HEK293 (cell line): ENCODE data around the gene OAS2.
"Not testable (repeated sequence)": the region's sequence is repeated elsewhere in the genome, so short reads cannot be mapped to it uniquely, and the experiment has no call there.

ENCODE experiments used
- CTCF ChIA-PET: fragments of 350-600 bp; formaldehyde crosslinking; extraction: SDS; loops from one replicate; lab custom pipeline; 2021; ENCODE audit warnings: antibody characterized with exemption; lab: Yijun Ruan, JAX
- POLR2A ChIA-PET: fragments of 300-600 bp; formaldehyde crosslinking; extraction: SDS; loops from one replicate; lab custom pipeline; 2020; ENCODE audit warnings: antibody characterized with exemption, inconsistent platforms; lab: Yijun Ruan, JAX
- H3K27ac ChIP-seq: fragments of 200-500 bp; sonication (Bioruptor generic); 2 replicates; pipeline ENCODE4 v1.5.1; 2014; ENCODE audit warnings: low read depth, low read length, control low read depth, inconsistent platforms; ENCODE audit errors: extremely low read depth
- H3K36me3 ChIP-seq, 2 experiments: fragments of 200-500 bp in 1 of 2; sonication (Bioruptor generic) in 1 of 2; 1 replicate in 1 of 2; 2 replicates in 1 of 2; pipeline ENCODE4 v1.5.1; 2014 to 2017; ENCODE audit warnings: inconsistent platforms in 2 of 2, low read length in 2 of 2; ENCODE audit not compliant: control insufficient read depth in 2 of 2, insufficient read depth in 1 of 2
- H3K4me1 ChIP-seq: fragments of 200-500 bp; sonication (Bioruptor generic); 2 replicates; pipeline ENCODE4 v1.5.1; 2014; ENCODE audit warnings: mild to moderate bottlenecking, low read length, inconsistent platforms; ENCODE audit not compliant: control insufficient read depth, insufficient read depth
- H3K4me3 ChIP-seq: 2 replicates; pipeline ENCODE4 v1.5.1; 2011; ENCODE audit warnings: low read depth, mild to moderate bottlenecking, control low read depth, low read length, moderate library complexity
- H3K9me3 ChIP-seq: fragments of 200-500 bp; sonication (Bioruptor generic); 2 replicates; pipeline ENCODE4 v1.5.1; 2014; ENCODE audit warnings: low read depth, low read length, inconsistent platforms; ENCODE audit not compliant: control insufficient read depth, insufficient read depth
- AEBP2 ChIP-seq: fragments of 450-650 bp; formaldehyde crosslinking; IDR thresholded peaks from 2 replicates; pipeline ENCODE4 v1.5.1; 2016; ENCODE audit warnings: missing biosample characterization, missing genetic modification characterization, borderline replicate concordance
- GLI4 ChIP-seq: fragments of 450-650 bp; formaldehyde crosslinking; IDR thresholded peaks from 2 replicates; pipeline ENCODE4 v1.5.1; 2016; ENCODE audit warnings: missing biosample characterization, missing genetic modification characterization
- GLIS2 ChIP-seq: fragments of 450-650 bp; formaldehyde crosslinking; IDR thresholded peaks from 2 replicates; pipeline ENCODE4 v1.5.1; 2016; ENCODE audit warnings: missing biosample characterization, missing genetic modification characterization
- KLF10 ChIP-seq: fragments of 450-650 bp; IDR thresholded peaks from 2 replicates; pipeline ENCODE4 v1.5.1; 2018; ENCODE audit warnings: missing biosample characterization, mild to moderate bottlenecking, missing genetic modification characterization
- SALL2 ChIP-seq: fragments of 450-650 bp; formaldehyde crosslinking; IDR thresholded peaks from 2 replicates; pipeline ENCODE4 v1.5.0; 2017; ENCODE audit warnings: missing biosample characterization, mild to moderate bottlenecking, missing genetic modification characterization, borderline replicate concordance
- YY1 ChIP-seq: fragments of 450-650 bp; formaldehyde crosslinking; IDR thresholded peaks from 2 replicates; pipeline ENCODE4 v1.5.1; 2018; ENCODE audit warnings: missing biosample characterization, missing genetic modification characterization
- ZBTB44 ChIP-seq: fragments of 450-650 bp; IDR thresholded peaks from 2 replicates; pipeline ENCODE4 v1.5.1; 2018; ENCODE audit warnings: missing biosample characterization, mild to moderate bottlenecking, missing genetic modification characterization
- ZNF132 ChIP-seq: fragments of 450-650 bp; formaldehyde crosslinking; IDR thresholded peaks from 2 replicates; pipeline ENCODE4 v1.5.1; 2017; ENCODE audit warnings: missing biosample characterization, missing genetic modification characterization, borderline replicate concordance
- ZNF146 ChIP-seq: fragments of 450-650 bp; formaldehyde crosslinking; IDR thresholded peaks from 2 replicates; pipeline ENCODE4 v1.5.1; 2016; ENCODE audit warnings: missing biosample characterization, missing genetic modification characterization
- ZNF2 ChIP-seq: fragments of 450-650 bp; formaldehyde crosslinking; IDR thresholded peaks from 2 replicates; pipeline ENCODE4 v1.5.1; 2016; ENCODE audit warnings: missing biosample characterization, missing genetic modification characterization
- ZNF274 ChIP-seq, 2 experiments: fragments of 200-500 bp in 1 of 2; fragments of 450-650 bp in 1 of 2; sonication (Bioruptor generic) in 1 of 2; formaldehyde crosslinking in 1 of 2; IDR thresholded peaks; 2 replicates each; pipeline versions ENCODE4 v1.5.1 to v1.6.1; 2014 to 2016; ENCODE audit warnings: borderline replicate concordance in 1 of 2, inconsistent platforms in 1 of 2, low read length in 1 of 2, missing biosample characterization in 1 of 2, missing genetic modification characterization in 1 of 2
- ZNF350 ChIP-seq: fragments of 450-650 bp; formaldehyde crosslinking; IDR thresholded peaks from 2 replicates; pipeline ENCODE4 v1.5.0; 2017; ENCODE audit warnings: missing biosample characterization, mild to moderate bottlenecking, missing genetic modification characterization
- ZNF362 ChIP-seq: fragments of 450-650 bp; formaldehyde crosslinking; IDR thresholded peaks from 2 replicates; pipeline ENCODE4 v1.5.1; 2016; ENCODE audit warnings: missing biosample characterization, missing genetic modification characterization
- ZNF473 ChIP-seq: fragments of 450-650 bp; formaldehyde crosslinking; IDR thresholded peaks from 2 replicates; pipeline ENCODE4 v1.5.1; 2017; ENCODE audit warnings: missing biosample characterization, missing genetic modification characterization
- ZNF510 ChIP-seq: fragments of 450-650 bp; formaldehyde crosslinking; IDR thresholded peaks from 2 replicates; pipeline ENCODE4 v1.5.1; 2018; ENCODE audit warnings: mild to moderate bottlenecking, missing genetic modification characterization, missing biosample characterization; ENCODE audit not compliant: insufficient replicate concordance
- ZNF596 ChIP-seq: fragments of 450-650 bp; IDR thresholded peaks from 2 replicates; pipeline ENCODE4 v1.5.0; 2018; ENCODE audit warnings: missing biosample characterization, mild to moderate bottlenecking, missing genetic modification characterization, moderate library complexity
- ZNF624 ChIP-seq: fragments of 450-650 bp; formaldehyde crosslinking; IDR thresholded peaks from 2 replicates; pipeline ENCODE4 v1.5.1; 2017; ENCODE audit warnings: missing biosample characterization, missing genetic modification characterization
- ZNF639 ChIP-seq: fragments of 450-650 bp; formaldehyde crosslinking; IDR thresholded peaks from 2 replicates; pipeline ENCODE4 v1.5.1; 2016; ENCODE audit warnings: missing biosample characterization, missing genetic modification characterization
- ZNF654 ChIP-seq: fragments of 450-650 bp; formaldehyde crosslinking; IDR thresholded peaks from 2 replicates; pipeline ENCODE4 v1.5.1; 2016; ENCODE audit warnings: low read depth, missing biosample characterization, missing genetic modification characterization
- ZNF76 ChIP-seq: fragments of 450-650 bp; formaldehyde crosslinking; IDR thresholded peaks from 2 replicates; pipeline ENCODE4; 2016; ENCODE audit warnings: low read depth, missing biosample characterization, missing genetic modification characterization, borderline replicate concordance
- ZSCAN23 ChIP-seq: fragments of 450-650 bp; formaldehyde crosslinking; IDR thresholded peaks from 2 replicates; pipeline ENCODE4 v1.5.1; 2016; ENCODE audit warnings: missing biosample characterization, missing genetic modification characterization

Gene OAS2

GRCh38 chr12:112987561-112987960 is 9.2 kb downstream of the OAS2 start:
- Histone ChIP-seq H3K27ac (no peak overlapping the region), H3K4me3 (no peak overlapping the region), H3K9me3 (no peaks in the 10 kb centered on the region), H3K36me3 (no peaks in the 10 kb centered on the region), H3K4me1 (no peaks in the 10 kb centered on the region)
- no peak for TF ChIP-seq YY1
- TF ChIP-seq ZNF76 = no peak
- no peak for TF ChIP-seq ZNF596
- no peak for TF ChIP-seq GLI4 (tag by site-specific recombination)
- TF ChIP-seq ZNF473 (tag by site-specific recombination) = no peak
- no peak for TF ChIP-seq GLIS2 (tag by site-specific recombination)
- no peak for TF ChIP-seq ZNF132 (tag by site-specific recombination)
- TF ChIP-seq SALL2 (tag by site-specific recombination) = no peak
- no peak for TF ChIP-seq ZNF510 (tag by site-specific recombination)
- no peak for TF ChIP-seq ZNF146 (tag by site-specific recombination)
- TF ChIP-seq ZNF624 (tag by site-specific recombination) = no peak
- TF ChIP-seq ZNF350 (tag by site-specific recombination) = no peak
- no peak for TF ChIP-seq ZSCAN23
- POLR2A ChIA-PET = no interaction called here
- CTCF ChIA-PET = no interaction called here

GRCh38 chr12:112988224-112988623 is 9.9 kb downstream of the OAS2 start:
- TF ChIP-seq ZNF2 (tag by site-specific recombination) = no peak
- no peak for TF ChIP-seq ZBTB44 (tag by site-specific recombination)
- TF ChIP-seq KLF10 = no peak
- TF ChIP-seq ZNF362 (tag by site-specific recombination) = no peak
- POLR2A ChIA-PET = no interaction called here
- no peak overlapping the region for H3K27ac ChIP-seq

GRCh38 chr12:112988823-112989385 is 10.6 kb downstream of the OAS2 start:
- H3K4me3 ChIP-seq, H3K27ac ChIP-seq, H3K36me3 ChIP-seq, H3K4me1 ChIP-seq, H3K9me3 ChIP-seq, POLR2A ChIA-PET: not testable (repeated sequence)
- CTCF ChIA-PET = interaction anchor here (0.8 to 1.2 kb wide), 2 partner anchors 27 to 186 kb away, joined by 4 read pairs; no protein-coding TSS in a partner anchor

More at GRCh38 chr12:112988224-112988623, 9.9 kb downstream of the OAS2 start:
- Histone ChIP-seq H3K4me3 (no peak overlapping the region), H3K4me1 (no peaks in the 10 kb centered on the region), H3K36me3 (no peaks in the 10 kb centered on the region), H3K9me3 (no peaks in the 10 kb centered on the region)
- CTCF ChIA-PET = interaction anchor here (0.7 to 0.8 kb wide), 2 partner anchors 9 to 28 kb away, joined by 3 to 4 read pairs; no protein-coding TSS in a partner anchor

GRCh38 chr12:112989806-112990205 is 11.5 kb downstream of the OAS2 start:
- H3K9me3 ChIP-seq = no peaks in the 10 kb centered on the region
- CTCF ChIA-PET = interaction anchor here (1.2 to 2.0 kb wide), 2 partner anchors 40 to 185 kb away, joined by 4 read pairs; no protein-coding TSS in a partner anchor
- TF ChIP-seq AEBP2 (tag by site-specific recombination) (no peak), ZNF639 (tag by site-specific recombination) (no peak), ZNF654 (tag by site-specific recombination) (no peak), ZNF274 (IDR thresholded peaks at IDR 0.05; ENCODE audit: low read length) (no peak), ZNF274 (tag by site-specific recombination; IDR thresholded peaks at IDR 0.05; ENCODE audit: borderline replicate concordance) (no peak), ZBTB44 (tag by site-specific recombination) (no peak)

More at GRCh38 chr12:112989806-112990205, 11.5 kb downstream of the OAS2 start:
- POLR2A ChIA-PET = no interaction called here
- Histone ChIP-seq H3K27ac (no peak overlapping the region), H3K36me3 (no peaks in the 10 kb centered on the region), H3K4me1 (no peaks in the 10 kb centered on the region), H3K4me3 (no peak overlapping the region)
